ENCODE measurements around the gene NOL3. TPM values are rescaled to one million over a fixed set of nuclear protein-coding genes. Genes with fewer than 3 reads are reported as not detected.
"Not testable (repeated sequence)": the region's sequence is repeated elsewhere in the genome, so short reads cannot be mapped to it uniquely, and the experiment has no call there.

The NOL3 gene
- 10 to 100 TPM; 31.0 to 62.3 (median 34.3) TPM for polyA plus RNA-seq

GRCh38 chr16:67170168-67170948 lies at the start of gene NOL3:
Gene NOL3, plus strand, starts transcription at chr16:67170538.
- no peak within 1 kb of the TSS for H3K27ac ChIP-seq (ENCODE audit: low read depth, low read length)
- 2 to 3% (median 2%) methylated on average over 44 to 50 of the region's 50 CpGs for WGBS, 3 donors

- H3K27ac ChIP-seq (ENCODE audit: low read depth, low read length) = not testable (repeated sequence)
- 96 to 97% (median 96%) methylated on average over 5 of the region's 5 CpGs for WGBS, 3 donors
Measured at GRCh38 chr16:67122799-67123198, 47.5 kb upstream of the NOL3 start.

- H3K27ac ChIP-seq (ENCODE audit: low read depth, low read length) = no peak overlapping the region
Measured at GRCh38 chr16:67128417-67128816, 41.9 kb upstream of the NOL3 start.

DNA sequence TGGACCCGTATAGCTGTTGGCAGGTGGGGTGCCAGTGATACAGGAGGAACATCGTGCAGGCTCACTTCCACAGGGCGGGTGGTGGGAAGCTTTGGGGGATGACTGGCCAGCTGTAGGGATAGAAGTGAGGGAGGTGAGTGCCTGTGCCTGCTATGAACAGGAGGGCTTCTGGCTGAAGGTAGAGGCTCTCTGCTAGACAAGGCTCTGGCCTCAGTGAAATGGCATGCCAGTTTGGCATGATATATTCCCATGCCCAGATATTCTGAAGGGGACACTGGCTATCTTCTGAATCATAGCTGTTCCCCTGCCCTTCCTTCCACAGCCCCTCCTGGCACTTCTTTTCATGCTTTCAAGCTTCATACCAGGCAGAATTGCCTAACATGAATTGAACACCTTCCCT lies 41.5 kb upstream of the NOL3 start:
- 88 to 97% (median 94%) methylated on average over 3 of the region's 3 CpGs for WGBS, 3 donors

GRCh38 chr16:67129422-67129821 lies 40.9 kb upstream of the NOL3 start:
- 92 to 98% (median 96%) methylated on average over 3 of the region's 3 CpGs for WGBS, 3 donors

More for the DNA sequence above, 41.5 kb upstream of the NOL3 start:
- no peak overlapping the region for H3K27ac ChIP-seq (ENCODE audit: low read depth, low read length)

GRCh38 chr16:67137605-67138004 lies 32.7 kb upstream of the NOL3 start:
- H3K27ac ChIP-seq (ENCODE audit: low read depth, low read length) = no peak overlapping the region
- WGBS, 3 donors = 45 to 64% (median 52%) methylated on average over 3 of the region's 3 CpGs

More at GRCh38 chr16:67129422-67129821, 40.9 kb upstream of the NOL3 start:
- H3K27ac ChIP-seq (ENCODE audit: low read depth, low read length) = no peak overlapping the region

- H3K27ac ChIP-seq (ENCODE audit: low read depth, low read length) = no peak overlapping the region
- 94 to 96% (median 95%) methylated on average over 13 of the region's 13 CpGs for WGBS, 3 donors
Measured at GRCh38 chr16:67141391-67141790, 28.9 kb upstream of the NOL3 start.

DNA sequence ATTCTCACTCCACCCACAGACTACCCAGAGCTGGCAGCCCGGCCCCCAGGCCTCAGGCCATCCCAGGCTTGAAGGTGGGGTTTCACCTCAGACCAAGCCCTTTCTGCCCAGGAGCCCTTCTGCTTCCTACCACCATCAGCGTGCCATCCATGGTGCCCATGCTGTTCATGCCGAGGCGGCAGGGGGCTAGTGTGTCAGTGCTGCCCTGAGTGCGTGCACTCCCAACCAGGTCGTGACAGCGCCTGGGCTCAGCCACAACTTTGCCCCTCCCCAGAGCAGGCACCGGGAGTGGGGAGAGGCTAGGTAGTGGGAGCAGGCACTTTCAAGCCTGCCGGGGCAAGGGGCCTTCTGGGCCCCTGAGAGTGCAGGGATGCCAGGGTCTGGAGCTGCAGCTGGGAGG lies 28.0 kb upstream of the NOL3 start:
- WGBS, 3 donors = 92 to 94% (median 93%) methylated on average over 9 of the region's 9 CpGs
- H3K27ac ChIP-seq (ENCODE audit: low read depth, low read length) = no peak overlapping the region

DNA sequence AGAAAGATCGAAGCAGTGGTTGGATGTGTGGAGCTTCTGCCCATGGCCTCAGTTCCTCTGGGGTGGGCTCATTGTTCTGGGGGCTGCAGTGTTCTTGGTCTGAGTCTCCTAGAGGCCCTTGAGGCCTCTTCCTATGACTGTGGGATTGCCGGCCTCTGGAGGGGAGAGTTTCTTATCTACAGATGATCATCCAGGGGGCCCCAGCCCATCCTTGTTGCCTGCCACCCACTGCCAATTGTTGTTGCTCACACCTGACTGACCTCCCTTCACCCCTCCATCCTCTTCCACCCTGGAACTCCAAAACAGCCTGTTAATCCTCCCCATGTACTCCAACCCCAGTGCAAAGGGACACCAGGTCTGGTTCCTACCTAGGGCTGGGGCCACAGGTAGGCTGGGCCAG lies 25.4 kb upstream of the NOL3 start:
- WGBS, 3 donors = 90 to 99% (median 97%) methylated on average over 2 of the region's 2 CpGs
- no peak overlapping the region for H3K27ac ChIP-seq (ENCODE audit: low read depth, low read length)

DNA sequence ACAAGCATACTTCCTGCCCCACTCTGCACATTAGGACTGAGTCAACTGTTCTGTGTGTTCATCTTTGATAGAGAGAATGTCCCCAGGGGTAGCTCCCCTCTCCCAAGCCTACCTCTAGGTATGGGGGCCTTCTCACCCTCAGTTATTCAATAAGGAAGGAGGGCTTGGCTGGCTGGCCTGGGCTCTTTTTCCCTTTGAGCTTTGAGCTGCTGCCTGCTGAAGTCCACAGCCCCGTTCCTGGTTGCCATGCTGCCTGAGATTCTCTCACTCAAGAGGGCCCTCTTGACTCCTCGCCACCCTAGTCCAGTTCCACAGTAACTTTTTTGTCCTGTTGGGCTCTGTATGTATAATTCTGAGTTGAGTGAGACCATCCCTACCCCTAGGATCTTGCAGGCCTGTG lies 24.6 kb upstream of the NOL3 start:
- H3K27ac ChIP-seq (ENCODE audit: low read depth, low read length) = no peak overlapping the region
- 84 to 96% (median 92%) methylated on average over 2 of the region's 2 CpGs for WGBS, 3 donors

DNA sequence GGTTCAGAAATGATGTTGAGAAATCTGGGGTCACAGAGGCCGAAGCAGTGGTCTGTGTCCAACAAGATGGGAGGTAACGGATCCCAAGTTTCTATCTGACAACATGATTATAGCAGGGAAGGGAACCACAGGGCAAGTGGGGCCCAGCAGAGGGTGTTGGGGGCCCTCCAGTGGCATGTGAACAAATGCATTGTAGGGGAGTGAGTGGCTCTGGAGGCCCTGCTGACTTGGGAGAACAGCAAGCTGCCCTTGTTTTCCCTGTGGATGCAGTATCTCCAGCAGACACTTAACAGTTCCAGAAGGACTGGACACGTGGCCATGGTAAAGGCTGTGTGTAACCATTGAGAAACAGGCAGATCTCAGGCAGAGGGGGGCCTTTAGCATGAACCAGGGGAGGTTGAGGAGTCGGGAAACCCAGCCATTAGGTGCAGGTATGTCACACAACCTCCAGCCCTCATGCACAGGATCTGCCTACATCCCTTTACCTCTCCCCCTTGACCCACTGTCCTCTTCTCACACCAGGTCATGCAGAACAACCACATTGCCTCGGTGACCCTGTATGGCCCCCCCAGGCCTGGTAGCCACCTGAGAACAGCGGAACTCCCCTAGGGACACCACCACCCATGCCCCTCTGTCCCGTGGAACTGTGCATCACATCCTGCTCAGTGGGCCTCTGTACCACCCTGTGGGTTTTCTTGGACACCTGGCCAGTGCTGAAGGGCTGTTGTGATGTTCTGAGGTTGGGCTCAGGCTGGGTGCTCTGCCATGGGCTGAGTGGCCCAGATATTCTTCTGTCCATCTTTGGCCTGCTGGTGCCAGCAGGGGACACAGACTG lies 23.6 kb upstream of the NOL3 start:
- no peak overlapping the region for H3K27ac ChIP-seq (ENCODE audit: low read depth, low read length)
- 82 to 86% (median 85%) methylated on average over 7 of the region's 7 CpGs for WGBS, 3 donors

GRCh38 chr16:67147437-67148140 lies 22.7 kb upstream of the NOL3 start:
- no peak overlapping the region for H3K27ac ChIP-seq (ENCODE audit: low read depth, low read length)
- 91 to 97% (median 92%) methylated on average over 4 of the region's 4 CpGs for WGBS, 3 donors

GRCh38 chr16:67148221-67148620 lies 22.1 kb upstream of the NOL3 start:
- 91 to 95% (median 92%) methylated on average over 2 of the region's 2 CpGs for WGBS, 3 donors
- no peak overlapping the region for H3K27ac ChIP-seq (ENCODE audit: low read depth, low read length)

GRCh38 chr16:67148656-67149275 lies 21.6 kb upstream of the NOL3 start:
- 88 to 93% (median 90%) methylated on average over 11 of the region's 11 CpGs for WGBS, 3 donors
- no peak overlapping the region for H3K27ac ChIP-seq (ENCODE audit: low read depth, low read length)

GRCh38 chr16:67149276-67150046 lies 20.9 kb upstream of the NOL3 start:
- H3K27ac ChIP-seq (ENCODE audit: low read depth, low read length) = no peak overlapping the region
- WGBS, 3 donors = 59 to 74% (median 73%) methylated on average over 73 to 77 of the region's 77 CpGs

GRCh38 chr16:67150047-67150832 lies 20.1 kb upstream of the NOL3 start:
- 4 to 12% (median 11%) methylated on average over 69 to 92 of the region's 94 CpGs for WGBS, 3 donors

GRCh38 chr16:67150833-67151396 lies 19.4 kb upstream of the NOL3 start, which contains the start of gene B3GNT9:
Gene B3GNT9, minus strand, starts transcription at chr16:67150998. Its CDS starts 513 bp downstream, at chr16:67150485.
- 1 to 3% (median 1%) methylated on average over 34 of the region's 34 CpGs for WGBS, 3 donors

More at GRCh38 chr16:67150047-67150832, 20.1 kb upstream of the NOL3 start:
- H3K27ac ChIP-seq (ENCODE audit: low read depth, low read length) = no peak overlapping the region

More at GRCh38 chr16:67150833-67151396, 19.4 kb upstream of the NOL3 start, which contains the start of gene B3GNT9:
- no peak within 1 kb of the TSS for H3K27ac ChIP-seq (ENCODE audit: low read depth, low read length)

Measured in adipose tissue (tissue), 3 donors.